Fibroblast of lung (primary cell): ENCODE results near the gene WASL. TPM values are rescaled to one million over a fixed set of nuclear protein-coding genes. Genes with fewer than 3 reads are reported as not detected.

Source experiments
- DNase-seq, 2 donors: peaks; one replicate each; pipeline versions ENCODE4 v3.0.0 to v3.0.0-alpha.2; 2010; ENCODE audit warnings: low read depth in 2 of 2
- H2AFZ ChIP-seq: 2 replicates; pipeline ENCODE4 v1.5.1; 2012; ENCODE audit warnings: low read length, control low read depth, inconsistent platforms
- H3K27ac ChIP-seq: 2 replicates; pipeline ENCODE4 v1.5.1; 2011; ENCODE audit warnings: low read length, control low read depth; ENCODE audit not compliant: insufficient read depth
- H3K27me3 ChIP-seq: 2 replicates; pipeline ENCODE4 v1.5.1; 2011; ENCODE audit warnings: mild to moderate bottlenecking, low read length; ENCODE audit not compliant: control insufficient read depth, insufficient read depth
- H3K36me3 ChIP-seq: 2 replicates; pipeline ENCODE4 v1.5.1; 2011; ENCODE audit warnings: low read length; ENCODE audit not compliant: control insufficient read depth, insufficient read depth
- H3K4me1 ChIP-seq: 2 replicates; pipeline ENCODE4 v1.5.1; 2011; ENCODE audit warnings: low read length; ENCODE audit not compliant: control insufficient read depth, insufficient read depth; ENCODE audit errors: extremely low read depth
- H3K4me2 ChIP-seq: 2 replicates; pipeline ENCODE4 v1.5.1; 2011; ENCODE audit warnings: low read length, control low read depth; ENCODE audit not compliant: insufficient read depth; ENCODE audit errors: extremely low read depth
- H3K4me3 ChIP-seq, 4 experiments: fragments of 200-600 bp in 1 of 4; sonication (generic) in 1 of 4; replicated peaks in 1 of 4; 2 replicates each; pipeline ENCODE4 v1.5.1; 2011 to 2016; ENCODE audit warnings: low read length in 4 of 4, low read depth in 3 of 4, mild to moderate bottlenecking in 3 of 4, control low read depth in 2 of 4, inconsistent platforms in 1 of 4, mixed read lengths in 1 of 4; ENCODE audit not compliant: insufficient read depth in 1 of 4; ENCODE audit errors: control extremely low read depth in 1 of 4
- H3K79me2 ChIP-seq: 2 replicates; pipeline ENCODE4 v1.5.1; 2012; ENCODE audit warnings: mild to moderate bottlenecking, low read length, inconsistent platforms; ENCODE audit not compliant: control insufficient read depth, insufficient read depth
- H3K9ac ChIP-seq: 2 replicates; pipeline ENCODE4 v1.5.1; 2011; ENCODE audit warnings: mild to moderate bottlenecking, low read length, control low read depth; ENCODE audit not compliant: insufficient read depth
- H3K9me3 ChIP-seq: 2 replicates; pipeline ENCODE4 v1.5.1; 2012; ENCODE audit warnings: low read depth, low read length; ENCODE audit not compliant: control insufficient read depth, insufficient read depth
- H4K20me1 ChIP-seq: 2 replicates; pipeline ENCODE4 v1.5.1; 2011; ENCODE audit warnings: low read length; ENCODE audit not compliant: control insufficient read depth, insufficient read depth; ENCODE audit errors: extremely low read depth
- CTCF ChIP-seq, 2 donors: IDR thresholded peaks in 1 of 2; conservative IDR thresholded peaks in 1 of 2; 1 replicate in 1 of 2; 2 replicates in 1 of 2; pipeline ENCODE4 v1.5.1; 2011 to 2012; ENCODE audit warnings: low read length in 2 of 2, control low read depth in 1 of 2, inconsistent platforms in 1 of 2, low read depth in 1 of 2, mild to moderate bottlenecking in 1 of 2
- EZH2 ChIP-seq: IDR thresholded peaks from 2 replicates; pipeline ENCODE4 v1.5.1; 2012; ENCODE audit warnings: low read length, control low read depth, mild to moderate bottlenecking; ENCODE audit errors: missing control alignments
- polyA plus RNA-seq, 2 donors: library from polyadenylated mRNA; depleted of rRNA in 1 of 2; stranded (reverse) in 1 of 2; unstranded in 1 of 2; fragments of >200 nt; gene quantifications; 2 replicates each; pipeline ENCODE4 v1.2.1, GENCODE V29; 2011 to 2012; ENCODE audit warnings: missing spikeins in 1 of 2
- total RNA-seq: library from RNA; depleted of rRNA; stranded (reverse); fragments of >200 nt; gene quantifications from 2 replicates; pipeline ENCODE4 v1.2.1, GENCODE V29; 2014

Gene WASL
- total and polyA plus RNA-seq, 2 donors (not counting 1 experiment from before 2014, with no cell fraction given) = 15.4 to 21.0 TPM

GRCh38 chr7:123744416-123744815 is 4.4 kb downstream of the WASL start:
- no peak for DNase-seq
- H3K4me1 ChIP-seq = no peaks in the 10 kb centered on the region
- H3K27me3 ChIP-seq = no peaks in the 10 kb centered on the region
- no peaks in the 10 kb centered on the region for H3K9me3 ChIP-seq
- no peak overlapping the region for H3K4me2 ChIP-seq
- no peaks in the 10 kb centered on the region for H3K36me3 ChIP-seq
- no peak overlapping the region for H3K27ac ChIP-seq
- no peak overlapping the region for H3K9ac ChIP-seq
- H2AFZ ChIP-seq = no peak overlapping the region
- peaks cover 83% of the 10 kb centered on the region for H3K79me2 ChIP-seq
- no peak for TF ChIP-seq EZH2
- TF ChIP-seq CTCF (conservative IDR thresholded peaks at IDR 0.05 in 1 of 2, IDR thresholded peaks at IDR 0.05 in 1 of 2; ENCODE audit: low read depth in 1 of 2, low read length in 2 of 2) = no peak
- H3K4me3 ChIP-seq = no peak overlapping the region
- H4K20me1 ChIP-seq = peaks cover 2% of the 10 kb centered on the region

GRCh38 chr7:123741940-123742339 is 6.9 kb downstream of the WASL start:
- peaks cover 2% of the 10 kb centered on the region for H4K20me1 ChIP-seq
- no peak overlapping the region for H3K4me3 ChIP-seq

GRCh38 chr7:123738808-123739207 is 10.0 kb downstream of the WASL start:
- DNase-seq = no peak
- Histone ChIP-seq H4K20me1 (peaks cover 4% of the 10 kb centered on the region), H3K9me3 (no peaks in the 10 kb centered on the region), H3K4me3 (no peak overlapping the region), H3K4me2 (no peak overlapping the region), H3K4me1 (no peaks in the 10 kb centered on the region), H3K27ac (no peak overlapping the region), H2AFZ (no peak overlapping the region), H3K9ac (no peak overlapping the region), H3K27me3 (no peaks in the 10 kb centered on the region), H3K79me2 (peaks cover 90% of the 10 kb centered on the region), H3K36me3 (no peaks in the 10 kb centered on the region)
- TF ChIP-seq EZH2 = no peak
- TF ChIP-seq CTCF (conservative IDR thresholded peaks at IDR 0.05 in 1 of 2, IDR thresholded peaks at IDR 0.05 in 1 of 2; ENCODE audit: low read depth in 1 of 2, low read length in 2 of 2) = no peak

More at GRCh38 chr7:123741940-123742339, 6.9 kb downstream of the WASL start:
- no peaks in the 10 kb centered on the region for H3K9me3 ChIP-seq
- H2AFZ ChIP-seq = no peak overlapping the region
- no peaks in the 10 kb centered on the region for H3K36me3 ChIP-seq
- TF ChIP-seq CTCF (conservative IDR thresholded peaks at IDR 0.05 in 1 of 2, IDR thresholded peaks at IDR 0.05 in 1 of 2; ENCODE audit: low read depth in 1 of 2, low read length in 2 of 2) = no peak
- no peak for TF ChIP-seq EZH2
- H3K27me3 ChIP-seq = no peaks in the 10 kb centered on the region
- peaks cover 93% of the 10 kb centered on the region for H3K79me2 ChIP-seq
- DNase-seq = no peak
- no peak overlapping the region for H3K4me2 ChIP-seq
- no peak overlapping the region for H3K27ac ChIP-seq
- H3K9ac ChIP-seq = no peak overlapping the region
- no peaks in the 10 kb centered on the region for H3K4me1 ChIP-seq
